GM21515 (cell line): ENCODE measurements around the gene HNRNPH2.

Source experiments
- ATAC-seq: cut with Tn5 transposase; IDR thresholded peaks from one replicate; pipeline ENCODE4 v1.9.1; 2021; ENCODE audit not compliant: unreplicated experiment

HNRNPH2 gene

DNA sequence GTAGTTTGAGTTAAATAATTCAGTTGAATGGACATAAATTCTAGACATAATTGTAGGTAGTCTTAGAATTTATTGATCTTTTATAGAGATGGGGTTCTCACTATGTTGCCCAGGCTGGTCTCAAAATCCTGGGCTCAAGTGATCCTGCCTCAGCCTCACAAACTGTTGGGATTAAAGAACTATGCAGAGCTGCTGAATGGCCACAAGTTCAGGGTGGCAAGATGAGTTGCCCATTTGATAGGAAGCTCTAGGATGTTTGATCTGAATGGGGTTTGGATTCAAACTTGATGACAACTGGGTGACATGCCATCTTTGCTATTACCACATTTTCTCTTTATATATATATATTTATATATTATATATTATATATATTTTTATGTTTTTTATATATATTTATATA, 13.7 kb upstream of the HNRNPH2 start:
- no peak for ATAC-seq

DNA sequence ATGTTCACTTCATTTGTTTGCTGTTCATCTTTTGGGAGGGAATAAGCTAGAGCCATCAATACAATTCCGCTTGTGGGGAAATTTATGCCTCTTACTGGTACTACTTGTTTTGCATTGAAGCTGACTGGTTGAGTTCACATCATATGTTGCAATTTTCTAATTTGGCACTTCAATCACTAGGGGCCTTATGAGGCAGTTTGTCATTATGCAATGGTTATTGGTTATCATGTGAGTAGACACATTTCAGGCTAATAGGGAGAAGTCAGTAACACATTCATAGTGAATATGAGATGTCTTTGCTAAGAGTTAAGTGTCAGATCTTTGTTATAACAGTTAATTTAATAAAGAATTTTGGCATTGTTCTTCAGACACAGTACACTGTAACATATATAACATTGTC, 12.2 kb upstream of the HNRNPH2 start:
- no peak for ATAC-seq

DNA sequence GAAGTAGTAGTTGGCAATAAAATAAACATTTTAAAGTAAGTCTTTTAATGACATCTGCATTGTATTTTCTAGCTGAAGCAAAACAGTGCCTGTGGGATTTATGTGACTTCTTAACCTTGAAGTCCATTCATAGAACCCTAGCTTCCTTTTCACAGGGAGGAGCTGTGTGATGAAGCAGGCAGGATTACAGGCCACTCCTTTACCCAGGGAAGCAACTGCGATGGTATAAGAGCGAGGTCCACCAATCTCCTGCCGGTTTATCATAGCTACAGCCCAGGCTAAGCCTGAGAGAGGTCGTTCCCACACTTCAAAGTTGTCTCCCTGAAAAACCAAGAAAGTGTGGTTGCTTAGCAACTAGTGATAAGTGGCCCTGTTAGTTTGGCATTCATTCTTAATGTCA, 10.2 kb upstream of the HNRNPH2 start:
- no peak for ATAC-seq

DNA sequence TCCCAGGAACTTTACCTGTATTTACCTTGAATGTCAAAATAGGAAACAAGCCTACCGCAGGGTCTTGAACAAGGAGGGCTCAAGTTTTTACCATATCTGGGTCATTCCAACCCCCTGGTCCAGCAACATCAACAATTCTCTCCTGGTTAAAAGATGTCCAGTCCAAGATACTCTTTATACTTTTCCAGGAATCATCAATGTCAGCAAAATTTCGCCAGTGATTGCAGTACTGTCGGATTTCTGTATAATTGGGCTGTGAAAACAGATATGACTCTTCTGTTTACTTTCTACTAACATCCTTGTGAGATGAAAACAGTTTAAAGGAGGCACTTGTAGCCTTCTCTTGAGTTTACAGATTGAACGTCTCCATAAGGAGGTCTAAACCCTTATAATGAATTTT, 9.3 kb upstream of the HNRNPH2 start:
- no peak for ATAC-seq

DNA sequence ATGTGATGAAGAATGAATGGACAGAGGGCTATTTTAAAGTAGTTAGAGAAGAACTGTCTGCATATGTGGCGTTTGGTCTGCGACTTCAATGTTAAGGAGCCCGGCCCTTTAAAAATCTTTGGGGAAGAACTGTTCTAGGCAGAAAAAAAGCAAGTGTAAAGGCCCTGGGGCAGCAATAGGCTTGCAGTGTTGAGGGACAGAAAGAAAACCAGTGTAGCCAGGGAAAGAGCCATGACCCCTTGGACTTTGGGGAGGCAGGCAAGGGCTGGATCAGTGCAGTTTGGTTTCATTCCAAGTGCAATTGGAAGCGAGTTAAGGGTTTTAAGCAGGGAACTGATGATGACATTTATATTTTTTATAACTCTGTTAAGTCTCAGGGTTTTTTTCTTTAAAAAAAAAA, 8.2 kb upstream of the HNRNPH2 start:
- ATAC-seq, result no peak

DNA sequence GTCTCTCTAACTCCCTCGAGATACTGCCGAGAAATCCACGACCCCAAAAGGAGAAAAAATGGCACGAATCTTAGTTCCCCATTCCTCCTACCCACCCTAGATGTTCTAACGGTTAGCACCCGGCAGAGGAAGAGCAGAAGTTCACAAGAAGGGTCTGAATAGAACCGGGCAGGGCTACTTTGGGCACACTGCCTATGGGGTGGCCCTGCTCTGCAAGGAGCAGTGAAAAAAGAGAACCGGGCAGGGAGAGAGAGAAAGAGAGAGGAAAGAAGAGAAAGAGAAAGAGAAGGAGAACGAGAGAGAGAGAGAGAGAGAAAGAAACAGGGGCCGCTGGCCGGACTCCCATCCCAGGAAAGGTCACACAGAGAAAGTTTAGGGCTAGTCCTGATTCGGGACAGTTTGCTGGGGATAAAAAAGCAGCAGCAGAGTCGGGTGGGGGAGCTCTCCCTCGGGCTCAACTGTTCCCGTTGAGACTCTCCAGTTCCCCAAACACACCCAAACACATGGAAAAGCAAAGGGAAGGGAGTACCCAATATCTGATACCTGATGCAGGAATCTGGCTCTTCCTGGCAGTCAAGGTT, 765 bp upstream of the HNRNPH2 start:
- ATAC-seq, result no peak

- ATAC-seq, result no peak
Observed at GRCh38 chrX:101408532-101408841, 465 bp downstream of the HNRNPH2 start.

GRCh38 chrX:101409043-101409442, 1.0 kb downstream of the HNRNPH2 start:
- no peak for ATAC-seq

- ATAC-seq, result no peak
Observed at GRCh38 chrX:101410461-101410860, 2.4 kb downstream of the HNRNPH2 start.

GRCh38 chrX:101411984-101412383, 4.0 kb downstream of the HNRNPH2 start:
- no peak for ATAC-seq

DNA sequence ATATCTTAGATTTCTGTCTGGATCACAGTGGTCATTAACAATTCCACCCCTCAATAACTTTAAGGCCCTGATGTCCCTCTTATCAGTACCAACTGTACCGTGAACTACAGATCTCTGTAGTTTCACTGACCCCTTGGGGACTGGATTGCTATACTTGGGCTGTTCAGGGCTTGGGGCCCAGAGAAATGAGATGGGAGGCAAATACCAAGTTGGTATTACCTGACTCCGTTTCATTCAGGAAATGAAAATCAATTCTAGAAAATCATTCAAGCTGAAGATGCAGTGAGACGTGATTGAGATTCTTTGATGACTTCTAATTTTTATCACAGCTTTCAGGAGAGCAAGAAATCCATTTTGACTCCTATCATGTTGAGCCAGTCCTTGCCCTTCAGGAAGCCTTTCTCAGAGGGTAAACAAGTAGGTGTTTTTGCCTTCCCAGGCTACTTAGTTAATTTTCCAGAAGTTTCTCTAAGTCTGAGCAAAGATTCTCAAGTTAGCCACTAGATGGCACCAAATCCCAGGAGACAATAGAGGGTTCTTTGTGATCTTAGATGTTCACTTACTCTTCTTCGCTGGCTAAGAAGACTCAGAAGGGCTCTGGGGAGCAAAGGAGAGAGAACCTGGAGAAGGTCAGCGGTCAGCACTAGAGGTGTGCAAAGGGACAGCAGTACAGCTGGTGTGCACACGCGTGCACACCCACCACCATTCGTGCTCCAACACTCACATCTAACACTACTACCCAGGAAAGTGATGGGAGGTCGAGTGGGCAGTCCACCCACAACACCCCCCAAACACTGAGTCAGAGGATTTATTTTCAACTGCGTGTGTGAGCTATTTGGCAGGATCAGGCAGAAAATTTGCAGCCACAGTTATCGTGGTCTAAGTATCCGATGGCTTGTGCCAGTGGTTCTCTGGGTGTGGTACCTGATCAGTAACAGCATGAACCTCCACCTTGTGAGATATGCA, 7.4 kb downstream of the HNRNPH2 start:
- ATAC-seq, result peak; percentile 50

GRCh38 chrX:101416691-101417090, 8.7 kb downstream of the HNRNPH2 start:
- no peak for ATAC-seq

GRCh38 chrX:101417190-101417589, 9.2 kb downstream of the HNRNPH2 start:
- no peak for ATAC-seq

DNA sequence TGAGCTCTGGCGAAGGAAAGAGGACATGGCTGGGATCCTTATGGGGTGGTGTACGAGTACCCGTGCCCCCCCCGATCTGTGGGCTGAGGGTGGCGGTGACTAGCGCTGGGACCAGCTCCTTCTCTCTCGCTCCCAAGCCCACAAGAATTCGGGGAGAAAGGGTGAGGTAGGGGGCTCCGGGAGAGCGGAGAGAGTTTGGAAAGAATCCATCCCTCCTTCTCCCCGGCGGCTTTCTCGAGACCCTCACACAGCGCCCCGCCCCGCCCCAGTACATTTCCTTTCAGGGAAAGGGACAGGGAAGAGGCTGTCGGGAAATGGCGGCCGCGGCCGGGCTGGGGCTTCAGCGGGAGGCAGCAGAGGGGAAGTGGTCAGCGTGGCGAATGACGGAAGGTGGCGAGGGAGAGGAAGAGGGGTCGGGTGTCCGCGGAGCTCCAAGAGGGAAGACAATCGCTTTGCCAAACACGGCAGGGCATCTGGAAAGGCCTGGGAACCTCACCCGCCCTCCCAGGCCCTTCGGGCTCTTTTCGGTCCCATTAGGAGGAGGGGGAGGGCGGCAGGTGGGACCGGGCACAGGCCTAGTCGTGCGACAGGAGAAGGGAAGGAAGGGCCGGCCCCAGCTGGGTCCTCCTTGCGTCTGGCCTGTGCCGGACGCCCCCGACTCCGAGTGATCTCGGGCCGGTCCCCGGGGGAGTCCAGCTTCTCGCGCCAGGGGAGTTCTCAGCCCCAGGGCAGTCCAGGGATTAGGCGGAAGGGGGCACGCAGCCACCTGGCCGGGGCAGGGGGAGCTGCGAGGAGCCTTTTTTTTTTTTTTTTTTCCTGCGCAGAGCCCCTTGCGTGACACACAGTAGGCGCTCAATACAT, 10.2 kb downstream of the HNRNPH2 start:
- peak; percentile 47 for ATAC-seq

- ATAC-seq, result no peak
Observed at GRCh38 chrX:101419489-101419888, 11.5 kb downstream of the HNRNPH2 start.

GRCh38 chrX:101427954-101428353, 19.9 kb downstream of the HNRNPH2 start:
- ATAC-seq, result no peak

DNA sequence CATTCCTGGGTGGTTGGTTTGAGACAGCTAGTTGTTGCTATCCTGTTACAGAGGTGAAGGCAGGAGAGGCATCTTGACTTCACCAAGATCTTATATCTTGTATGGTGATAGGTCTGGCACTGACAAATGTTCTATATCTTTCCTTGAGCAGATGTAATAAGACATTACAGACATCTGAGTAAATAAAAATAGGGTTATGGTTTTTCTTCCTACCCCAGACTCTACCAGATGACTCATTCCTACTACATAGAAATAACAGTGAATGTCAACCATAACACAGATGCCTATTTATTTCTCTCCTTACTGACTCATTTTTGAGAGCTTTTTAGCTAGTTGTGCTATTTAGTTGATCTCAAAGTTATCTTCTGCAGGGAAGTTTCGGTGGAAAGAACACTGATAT, 21.9 kb downstream of the HNRNPH2 start:
- ATAC-seq, result peak; percentile 47

- ATAC-seq, result peak; percentile 96
Observed at GRCh38 chrX:101430457-101431078, 22.5 kb downstream of the HNRNPH2 start.

DNA sequence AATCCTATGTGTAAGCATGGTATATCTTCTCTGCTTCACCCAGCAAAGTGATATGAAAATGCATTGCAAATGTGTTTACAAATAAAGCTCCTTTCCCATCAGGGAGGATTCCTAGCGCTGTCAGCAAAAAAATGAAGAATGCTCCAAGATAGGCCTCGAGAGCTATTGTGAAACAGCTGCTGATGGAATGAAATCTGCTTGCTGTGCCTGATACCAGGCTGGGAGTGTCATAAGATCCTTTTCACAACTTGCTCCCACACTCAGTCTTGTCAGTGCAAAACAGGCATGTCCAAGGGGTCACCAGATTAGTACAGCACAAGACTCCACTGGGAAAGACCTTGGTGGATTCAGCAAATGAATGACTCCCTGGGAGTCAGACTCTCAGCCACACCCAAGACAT, 34.1 kb downstream of the HNRNPH2 start:
- no peak for ATAC-seq

DNA sequence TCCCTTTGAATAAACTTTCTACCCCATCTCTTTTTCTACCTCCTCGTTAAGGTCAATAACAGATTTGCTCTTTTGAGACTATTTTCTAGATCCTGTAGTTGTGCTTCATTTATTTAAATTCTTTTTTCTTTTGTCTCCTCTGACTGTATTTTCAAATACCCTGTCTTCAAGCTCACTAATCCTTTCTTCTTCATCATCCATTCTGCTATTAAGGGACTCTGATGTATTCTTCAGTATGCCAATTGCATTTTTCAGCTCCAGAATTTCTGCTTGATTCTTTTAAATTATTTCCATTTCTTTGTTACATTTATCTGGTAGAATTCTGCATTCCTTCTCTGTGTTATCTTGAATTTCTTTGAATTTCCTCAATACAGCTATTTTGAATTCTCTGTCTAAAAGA, 41.3 kb downstream of the HNRNPH2 start:
- ATAC-seq, result no peak

GRCh38 chrX:101450085-101450484, 42.1 kb downstream of the HNRNPH2 start:
- no peak for ATAC-seq
